Measurements from ENCODE around the gene KIF13A.
A peak's percentile ranks its signal among the peaks of the same experiment; 100 is the strongest.

KIF13A gene

DNA sequence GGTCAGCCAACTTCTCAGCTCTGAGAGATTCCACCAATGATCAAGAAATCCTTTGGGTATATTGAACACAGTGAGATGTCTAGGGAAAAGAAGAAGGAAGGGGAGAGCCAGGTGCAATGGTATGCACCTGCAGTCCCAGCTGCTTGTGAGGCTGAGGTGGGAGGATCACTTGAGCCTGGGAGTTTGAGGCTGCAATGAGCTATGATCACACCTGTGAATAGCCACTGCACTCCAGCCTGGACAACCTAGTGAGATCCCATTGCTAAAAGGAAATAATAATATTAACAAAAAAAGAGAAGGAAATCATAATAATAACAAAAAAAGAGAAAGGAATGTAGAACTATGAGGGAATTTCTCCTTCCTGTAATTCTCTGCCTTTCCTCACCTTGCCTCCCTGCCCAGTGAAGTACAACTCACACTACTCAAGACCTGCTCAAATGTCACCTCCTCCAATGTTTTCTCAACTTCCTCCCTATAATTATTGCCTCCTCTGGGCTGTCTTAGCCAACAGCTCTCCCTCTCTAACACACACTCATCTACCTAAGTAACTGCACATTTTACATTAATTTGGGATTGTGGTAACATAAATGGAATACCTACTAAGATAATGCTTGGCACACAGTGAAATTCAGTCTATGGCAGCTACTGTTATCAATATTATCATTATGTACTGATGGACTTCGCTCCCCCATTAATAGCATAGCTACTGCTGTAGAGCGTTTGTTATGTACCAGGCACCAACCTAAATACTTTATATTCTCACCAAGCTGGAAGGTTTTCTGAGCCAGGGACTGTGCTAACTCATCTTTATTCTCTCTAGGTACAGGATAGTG, 103.6 kb downstream of the KIF13A start:
- no peak for FAIRE-seq
- DNase-seq (ENCODE audit: insufficient read length, low spot score) = no peak
- TF ChIP-seq POLR2A (IDR thresholded peaks at IDR 0.05; ENCODE audit: low read depth, low read length) = no peak

DNA sequence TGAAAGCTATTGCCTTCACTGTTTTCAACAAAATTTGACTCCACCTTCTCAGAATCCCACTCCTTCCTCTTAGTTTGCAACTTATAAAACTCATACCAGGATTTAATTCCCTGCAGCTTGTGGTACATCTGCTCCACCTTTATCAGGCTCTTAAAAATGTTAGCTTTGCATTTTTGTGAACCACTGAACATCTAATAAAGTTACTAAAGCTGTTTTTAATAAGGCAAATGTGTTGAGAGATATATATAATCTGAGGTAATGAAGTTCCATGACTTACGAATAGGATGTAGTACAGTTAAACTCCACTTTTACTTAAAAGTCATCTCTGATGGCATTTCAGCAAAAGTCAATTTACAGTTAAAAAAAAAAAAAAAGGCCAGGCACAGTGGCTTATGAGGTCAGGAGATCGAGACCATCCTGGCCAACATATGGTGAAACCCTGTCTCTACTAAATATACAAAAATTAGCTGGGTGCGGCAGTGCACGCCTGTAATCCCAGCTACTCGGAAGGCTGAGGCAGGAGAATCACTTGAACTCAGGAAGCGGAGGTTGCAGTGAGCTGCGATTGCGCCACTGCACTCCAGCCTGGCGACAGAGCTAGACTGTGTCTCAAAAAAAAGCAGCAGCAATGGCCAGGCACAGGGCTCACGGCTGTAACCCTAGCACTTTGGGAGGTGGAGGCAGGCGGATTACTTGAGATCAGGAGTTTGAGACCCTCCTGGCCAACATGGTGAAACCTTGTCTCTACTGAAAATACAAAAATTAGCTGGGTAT, 106.2 kb downstream of the KIF13A start:
- no peak for DNase-seq (ENCODE audit: insufficient read length, low spot score)
- no peak for FAIRE-seq
- no peak for TF ChIP-seq POLR2A (IDR thresholded peaks at IDR 0.05; ENCODE audit: low read depth, low read length)

DNA sequence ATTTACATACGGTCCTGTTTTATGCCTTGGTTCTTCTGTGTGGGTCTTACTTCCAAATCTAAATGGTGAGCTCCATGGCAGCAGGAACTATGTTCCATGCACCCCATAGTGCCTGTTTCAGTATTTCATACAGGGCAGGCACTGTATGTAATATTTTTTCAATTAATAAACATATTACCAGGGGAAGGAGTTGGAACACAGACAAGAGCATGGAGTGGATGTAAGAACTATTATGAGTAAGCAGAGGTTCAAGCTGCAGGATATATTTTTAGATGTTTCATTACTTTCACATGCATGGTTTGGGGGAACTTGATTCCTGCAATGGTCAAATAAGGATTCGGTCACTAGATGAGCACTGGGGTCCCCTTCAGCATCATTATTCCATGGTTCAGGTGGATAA, 108.3 kb downstream of the KIF13A start:
- no peak for FAIRE-seq
- TF ChIP-seq POLR2A (IDR thresholded peaks at IDR 0.05; ENCODE audit: low read depth, low read length) = no peak
- DNase-seq (ENCODE audit: insufficient read length, low spot score) = no peak

DNA sequence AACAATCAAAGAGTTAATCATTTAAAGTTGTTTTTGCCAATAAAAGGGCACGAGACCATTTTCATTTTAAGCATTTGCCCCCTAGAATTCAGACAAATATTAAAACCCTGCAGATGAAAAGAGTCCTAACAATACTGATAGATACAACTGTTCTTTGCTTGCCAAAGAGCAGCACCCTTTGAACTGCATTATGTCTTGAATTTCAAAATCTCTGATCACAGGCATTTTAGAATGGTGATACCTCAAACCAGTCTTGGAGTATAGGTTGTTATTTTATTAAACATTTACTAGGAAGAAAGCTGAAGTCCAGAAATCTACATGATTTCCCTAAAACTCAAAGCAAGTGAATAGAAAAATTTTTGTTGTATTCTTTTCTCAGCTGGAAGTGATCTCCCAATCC, 108.7 kb downstream of the KIF13A start:
- TF ChIP-seq POLR2A (IDR thresholded peaks at IDR 0.05; ENCODE audit: low read depth, low read length) = no peak
- FAIRE-seq (no peak), DNase-seq (ENCODE audit: insufficient read length, low spot score) (no peak)

DNA sequence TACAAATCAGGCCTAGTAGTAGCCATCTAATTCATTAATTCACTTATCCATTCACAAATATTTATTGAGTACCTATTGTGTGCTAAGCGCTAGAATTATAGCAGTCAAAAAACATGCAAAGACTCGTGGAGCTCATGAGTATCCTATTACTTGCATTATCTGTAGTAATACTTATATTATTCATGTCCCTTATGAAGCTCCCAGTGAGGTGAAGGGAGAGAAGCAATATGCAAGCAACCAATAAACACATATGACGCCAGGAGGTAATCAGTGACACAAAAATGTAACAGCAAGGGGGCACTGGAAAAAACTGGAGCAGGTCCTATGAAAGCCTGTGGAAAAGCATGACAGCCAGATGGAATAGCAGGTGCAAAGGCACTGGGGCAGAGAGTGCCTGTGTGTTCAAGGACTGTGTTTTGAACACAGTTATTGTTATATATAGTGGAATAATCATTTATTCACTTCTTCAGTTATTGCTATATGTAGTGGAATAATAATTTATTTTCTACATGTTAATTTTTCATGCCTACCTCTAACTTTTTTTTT, 109.5 kb downstream of the KIF13A start:
- FAIRE-seq (peak; percentile 27), DNase-seq (ENCODE audit: insufficient read length, low spot score) (no peak)
- no peak for TF ChIP-seq POLR2A (IDR thresholded peaks at IDR 0.05; ENCODE audit: low read depth, low read length)

DNA sequence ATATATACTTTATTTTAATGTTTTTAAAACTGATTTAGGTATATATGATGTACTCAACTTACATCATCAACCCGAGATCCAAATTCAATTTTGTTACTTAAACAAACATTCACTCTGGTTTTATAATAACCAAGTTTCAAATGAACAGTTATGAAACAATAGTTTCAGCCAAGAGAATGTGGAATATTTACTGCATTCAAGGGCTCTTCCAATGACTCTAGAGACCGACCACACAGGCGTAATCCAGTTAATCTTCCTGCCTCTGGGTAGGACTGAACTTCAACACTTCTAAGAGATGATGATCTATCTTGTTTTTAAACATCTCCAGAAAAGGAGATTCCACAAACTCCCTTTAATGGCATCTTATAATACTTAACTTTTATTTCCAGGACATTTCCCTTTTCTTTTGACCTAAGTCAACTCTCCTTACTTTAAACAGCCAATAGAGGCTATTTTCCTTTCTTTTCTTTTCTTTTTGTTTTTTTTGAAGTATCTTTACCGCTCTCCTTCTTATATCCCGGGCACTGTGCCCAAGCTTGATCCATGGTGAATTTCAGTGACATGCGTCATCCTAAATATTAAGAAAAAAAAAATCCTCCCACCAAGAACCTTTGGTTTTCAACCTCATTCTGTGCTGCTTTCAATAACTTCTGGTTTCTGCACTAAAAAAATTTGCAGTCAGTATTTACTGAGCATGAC, 110.1 kb downstream of the KIF13A start:
- peak; percentile 84 for FAIRE-seq
- TF ChIP-seq POLR2A (IDR thresholded peaks at IDR 0.05; ENCODE audit: low read depth, low read length) = no peak

DNA sequence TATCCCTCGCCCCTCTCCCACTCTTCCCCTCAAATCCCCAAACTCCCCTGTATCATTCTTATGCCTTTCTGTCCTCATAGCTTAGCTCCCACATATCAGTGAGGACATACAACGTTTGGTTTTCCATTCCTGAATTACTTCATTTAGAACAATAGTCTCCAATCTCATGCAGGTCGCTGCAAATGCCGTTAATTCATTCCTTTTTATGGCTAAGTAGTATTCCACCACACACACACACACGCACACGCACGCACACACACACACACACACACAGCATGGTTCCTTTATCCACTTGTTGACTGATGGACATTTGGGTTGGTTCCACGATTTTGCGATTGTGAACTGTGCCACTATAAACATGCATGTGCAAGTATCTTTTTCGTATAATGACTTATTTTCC, 112.7 kb downstream of the KIF13A start:
- DNase-seq (ENCODE audit: insufficient read length, low spot score) (no peak), FAIRE-seq (no peak)
- TF ChIP-seq POLR2A (IDR thresholded peaks at IDR 0.05; ENCODE audit: low read depth, low read length) = no peak

More for the DNA sequence above, 110.1 kb downstream of the KIF13A start:
- DNase-seq (ENCODE audit: insufficient read length, low spot score) = no peak

DNA sequence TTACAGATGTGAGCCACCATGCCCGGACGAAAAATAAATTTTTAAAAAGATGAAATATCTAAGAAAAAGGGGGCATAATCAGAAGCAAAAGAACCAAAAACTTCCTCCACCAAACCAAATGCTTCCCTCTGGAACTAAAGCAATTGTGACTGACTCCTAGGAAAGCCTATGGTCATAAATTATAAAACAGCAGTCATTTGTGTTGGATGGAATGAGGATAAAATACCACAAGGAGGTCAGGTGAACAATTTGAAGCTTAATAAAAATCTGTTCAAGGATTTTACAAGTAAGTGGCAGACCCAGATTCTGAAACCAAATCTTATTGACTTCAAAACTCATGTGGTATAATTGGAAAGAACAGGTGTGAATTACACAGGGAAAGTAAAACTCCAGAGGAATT, 114.5 kb downstream of the KIF13A start:
- FAIRE-seq (no peak), DNase-seq (ENCODE audit: insufficient read length, low spot score) (no peak)
- TF ChIP-seq POLR2A (IDR thresholded peaks at IDR 0.05; ENCODE audit: low read depth, low read length) = no peak

DNA sequence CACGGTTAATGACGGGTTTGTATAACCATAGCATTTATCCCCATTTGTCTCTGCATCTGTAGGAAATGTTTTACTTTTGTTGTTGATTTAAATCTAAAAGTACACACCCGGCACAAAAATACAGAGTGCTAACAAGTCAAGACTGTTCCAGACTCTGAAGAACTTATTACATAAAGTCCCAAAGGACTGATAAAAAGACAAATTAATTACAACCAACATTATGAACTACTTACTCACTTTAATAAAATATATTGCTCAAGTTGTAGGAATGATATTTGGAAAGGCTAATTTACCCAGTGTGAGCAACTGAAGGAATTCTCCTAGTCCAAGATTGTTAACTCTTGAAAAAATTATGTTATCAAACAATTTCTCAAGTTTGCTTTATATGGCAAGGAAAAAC, 115.6 kb downstream of the KIF13A start:
- DNase-seq (ENCODE audit: insufficient read length, low spot score) (no peak), FAIRE-seq (no peak)
- no peak for TF ChIP-seq POLR2A (IDR thresholded peaks at IDR 0.05; ENCODE audit: low read depth, low read length)

DNA sequence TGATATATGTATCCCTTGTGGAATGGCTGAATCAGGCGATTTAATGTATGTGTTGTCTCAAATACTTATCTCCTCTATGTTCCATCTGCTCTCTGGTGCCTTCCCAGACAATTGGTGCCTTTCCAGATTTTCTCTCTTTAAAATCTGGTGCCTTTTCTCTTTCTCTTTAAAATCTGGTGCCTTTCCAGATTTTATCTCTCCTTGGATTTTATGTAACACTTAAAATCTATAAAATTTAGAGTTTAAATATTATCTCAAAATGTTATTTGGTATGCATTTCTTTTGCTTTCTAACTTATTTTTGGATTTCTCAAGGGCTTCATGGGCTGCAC, 116.3 kb downstream of the KIF13A start:
- DNase-seq (ENCODE audit: insufficient read length, low spot score) = no peak
- FAIRE-seq = no peak
- TF ChIP-seq POLR2A (IDR thresholded peaks at IDR 0.05; ENCODE audit: low read depth, low read length) = no peak

DNA sequence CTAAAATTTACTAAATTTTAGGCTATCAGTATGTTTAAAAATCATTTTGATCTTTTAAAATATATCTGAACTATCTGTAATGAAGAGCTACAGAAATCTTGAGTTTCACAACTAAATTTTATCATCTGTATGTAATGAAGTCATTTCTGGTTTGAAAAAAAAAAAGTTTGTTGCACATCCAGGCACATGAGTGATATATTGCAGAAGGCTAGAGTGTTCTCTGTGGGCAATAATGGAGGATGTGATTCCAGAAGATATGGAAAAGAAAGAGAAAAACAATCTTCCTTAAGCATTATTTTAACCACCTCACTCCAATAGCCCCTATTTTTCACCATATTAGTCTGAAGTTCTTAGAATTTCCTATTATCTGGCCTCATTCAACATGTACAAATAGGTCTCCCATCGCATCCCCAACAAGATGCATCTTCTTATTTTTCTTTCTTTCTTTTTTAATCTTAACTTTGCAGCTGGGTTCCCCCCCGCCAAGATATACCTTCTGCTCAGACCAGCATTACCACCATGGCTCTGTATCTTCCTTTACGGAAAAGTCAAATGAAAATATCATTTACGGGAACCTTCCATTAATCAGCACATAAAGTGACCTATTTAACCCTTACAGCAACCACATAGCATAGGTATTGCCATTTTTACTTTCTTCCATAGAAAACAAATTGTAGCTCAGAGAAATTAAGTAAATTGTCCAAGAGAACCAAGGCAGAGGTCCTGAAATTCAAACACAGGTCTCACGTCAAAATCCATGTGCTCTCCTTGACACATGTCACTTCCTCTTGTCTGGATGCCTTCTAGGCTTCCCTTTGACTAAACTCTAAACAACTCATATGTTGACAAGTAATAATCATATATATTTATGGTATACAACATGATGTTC, 116.9 kb downstream of the KIF13A start:
- TF ChIP-seq POLR2A (IDR thresholded peaks at IDR 0.05; ENCODE audit: low read depth, low read length) = no peak
- DNase-seq (ENCODE audit: insufficient read length, low spot score) (no peak), FAIRE-seq (peak; percentile 11)

DNA sequence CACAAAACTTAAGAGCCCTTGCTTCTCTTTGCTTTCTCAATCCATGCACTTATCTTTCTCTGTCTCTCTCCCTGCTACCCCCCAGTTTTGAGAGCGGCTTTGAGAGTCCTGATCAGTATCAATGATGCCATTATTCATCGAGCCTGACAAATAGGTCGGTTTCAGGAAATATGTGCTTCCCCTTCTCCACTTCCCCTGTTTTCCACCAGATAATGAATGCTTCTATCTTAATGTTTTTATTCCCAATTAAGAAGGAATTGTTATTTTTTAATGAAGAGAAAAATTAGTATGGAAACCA, 117.7 kb downstream of the KIF13A start:
- FAIRE-seq (no peak), DNase-seq (ENCODE audit: insufficient read length, low spot score) (no peak)
- TF ChIP-seq POLR2A (IDR thresholded peaks at IDR 0.05; ENCODE audit: low read depth, low read length) = no peak

DNA sequence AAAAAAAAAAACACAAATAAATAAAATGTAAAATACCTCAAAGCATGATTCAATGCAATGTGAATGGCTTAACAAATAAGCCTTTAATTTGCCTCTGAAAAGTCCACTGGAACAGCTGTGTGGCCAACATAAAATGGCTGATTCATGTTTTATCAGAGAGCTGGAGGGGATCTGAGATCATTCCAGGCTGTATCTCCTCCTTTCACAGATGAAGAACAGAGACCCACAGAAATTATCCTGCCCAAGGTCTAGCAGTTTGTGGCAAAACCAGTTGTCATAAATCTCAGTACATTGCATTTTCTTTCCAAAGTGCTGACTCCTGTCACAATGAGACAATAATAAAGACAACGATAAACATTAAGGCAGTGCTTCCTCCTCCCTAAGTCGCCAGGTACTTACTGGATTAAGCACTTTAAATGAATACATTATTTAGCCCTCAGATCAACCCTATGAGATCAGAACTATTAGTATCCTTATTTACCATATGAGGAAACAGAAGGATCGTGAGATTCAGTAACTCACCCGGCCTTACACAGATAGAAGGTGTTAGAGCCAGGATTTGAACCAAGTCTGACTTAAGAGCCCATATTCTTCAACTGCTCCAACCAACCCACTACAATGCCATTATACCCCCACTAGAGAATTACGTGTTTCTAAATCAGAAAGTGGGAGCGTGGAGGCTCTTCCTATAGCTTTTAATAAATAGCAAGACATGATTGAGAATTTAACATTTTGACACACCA, 118.3 kb downstream of the KIF13A start:
- no peak for TF ChIP-seq POLR2A (IDR thresholded peaks at IDR 0.05; ENCODE audit: low read depth, low read length)
- DNase-seq (ENCODE audit: insufficient read length, low spot score) (no peak), FAIRE-seq (peak; percentile 69)
